ENCODE measurements around the gene MCTP1. TPM values are rescaled to one million over a fixed set of nuclear protein-coding genes. Genes with fewer than 3 reads are reported as not detected.

The MCTP1 gene
- total RNA-seq, 1 experiment from 2014 or later: 2.5 TPM

DNA sequence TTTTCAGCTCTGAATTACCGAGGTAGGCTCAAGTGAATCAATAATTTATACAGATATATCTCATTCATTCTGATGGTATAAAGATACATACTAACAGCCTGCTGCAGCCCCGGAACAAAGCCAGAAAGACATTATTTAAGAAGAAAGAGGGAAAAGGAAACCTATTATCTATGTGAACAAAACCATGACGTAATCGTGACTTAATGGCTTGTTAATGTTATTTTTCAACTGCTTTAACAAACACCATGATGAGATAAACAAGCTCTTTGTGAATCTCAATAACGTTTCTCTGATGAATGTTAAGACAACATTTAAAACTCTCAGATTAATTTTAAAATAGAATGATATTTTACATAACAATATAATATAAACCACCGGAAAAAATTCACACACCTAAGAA is 429.4 kb downstream of the MCTP1 start:
- no peak overlapping the region for H2BK15ac ChIP-seq (ENCODE audit: low read depth, low read length)
- H3K9me3 ChIP-seq (ENCODE audit: control insufficient read depth, low read depth, low read length): no peaks in the 10 kb centered on the region
- H2BK5ac ChIP-seq (ENCODE audit: insufficient read length, low read length): no peak overlapping the region
- no peak overlapping the region for H4K91ac ChIP-seq (ENCODE audit: insufficient read length, low read depth, low read length)
- no peak overlapping the region for H4K8ac ChIP-seq (replicated peaks; ENCODE audit: insufficient read length, low read depth, low read length)
- no peaks in the 10 kb centered on the region for H3K79me1 ChIP-seq (ENCODE audit: insufficient read depth, low read depth, low read length, poor library complexity, severe bottlenecking)
- H3K27ac Mint-ChIP-seq: no peak overlapping the region
- H4K20me1 ChIP-seq (ENCODE audit: control insufficient read depth, insufficient read depth, insufficient read length): no peaks in the 10 kb centered on the region
- no peak overlapping the region for H3K27ac ChIP-seq (ENCODE audit: insufficient read length, low read depth, low read length)
- H3K56ac ChIP-seq (ENCODE audit: insufficient read length, low read depth, low read length): no peak overlapping the region
- H3K27me3 ChIP-seq (ENCODE audit: insufficient read depth, low read length): no peaks in the 10 kb centered on the region
- peaks cover 20 to 22% of the 10 kb centered on the region in 2 experiments for H3K4me1 Mint-ChIP-seq
- H2AK5ac ChIP-seq (ENCODE audit: insufficient read length, low read length): no peak overlapping the region
- H2BK20ac ChIP-seq (ENCODE audit: low read depth, low read length, poor library complexity, severe bottlenecking): no peak overlapping the region
- no peak overlapping the region for H3T11ph ChIP-seq (ENCODE audit: low read length)
- no peak overlapping the region for H2AFZ ChIP-seq (ENCODE audit: low read length)
- no peaks in the 10 kb centered on the region for H3K79me2 ChIP-seq (ENCODE audit: insufficient read depth, low read length)
- H4K5ac ChIP-seq (ENCODE audit: insufficient read length, low read depth, low read length): no peak overlapping the region
- H3K4me2 ChIP-seq (ENCODE audit: insufficient read depth, insufficient read length, low read length): no peak overlapping the region
- H3K9ac ChIP-seq (ENCODE audit: extremely low read depth, insufficient read length, low read length): no peak overlapping the region
- H3K14ac ChIP-seq (ENCODE audit: insufficient read depth, low read length): no peak overlapping the region
- no peak overlapping the region for H3K18ac ChIP-seq (ENCODE audit: insufficient read length, low read depth, low read length)
- DNase-seq: no peak
- H3K4me1 ChIP-seq (ENCODE audit: insufficient read depth, low read length): peaks cover 3% of the 10 kb centered on the region; the same call in 1 of the 2 replicates
- TF ChIP-seq, protein P1, sequence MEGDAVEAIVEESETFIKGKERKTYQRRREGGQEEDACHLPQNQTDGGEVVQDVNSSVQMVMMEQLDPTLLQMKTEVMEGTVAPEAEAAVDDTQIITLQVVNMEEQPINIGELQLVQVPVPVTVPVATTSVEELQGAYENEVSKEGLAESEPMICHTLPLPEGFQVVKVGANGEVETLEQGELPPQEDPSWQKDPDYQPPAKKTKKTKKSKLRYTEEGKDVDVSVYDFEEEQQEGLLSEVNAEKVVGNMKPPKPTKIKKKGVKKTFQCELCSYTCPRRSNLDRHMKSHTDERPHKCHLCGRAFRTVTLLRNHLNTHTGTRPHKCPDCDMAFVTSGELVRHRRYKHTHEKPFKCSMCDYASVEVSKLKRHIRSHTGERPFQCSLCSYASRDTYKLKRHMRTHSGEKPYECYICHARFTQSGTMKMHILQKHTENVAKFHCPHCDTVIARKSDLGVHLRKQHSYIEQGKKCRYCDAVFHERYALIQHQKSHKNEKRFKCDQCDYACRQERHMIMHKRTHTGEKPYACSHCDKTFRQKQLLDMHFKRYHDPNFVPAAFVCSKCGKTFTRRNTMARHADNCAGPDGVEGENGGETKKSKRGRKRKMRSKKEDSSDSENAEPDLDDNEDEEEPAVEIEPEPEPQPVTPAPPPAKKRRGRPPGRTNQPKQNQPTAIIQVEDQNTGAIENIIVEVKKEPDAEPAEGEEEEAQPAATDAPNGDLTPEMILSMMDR (conservative IDR thresholded peaks at IDR 0.05): no peak
- no peak overlapping the region for H3K4me3 Mint-ChIP-seq
- H3K27me3 Mint-ChIP-seq (ENCODE audit: low read depth): no peaks in the 10 kb centered on the region
- no peaks in the 10 kb centered on the region for H3K36me3 Mint-ChIP-seq (ENCODE audit: insufficient read depth in 1 of 3, low read depth in 3 of 3)
- H3K4ac ChIP-seq (ENCODE audit: low read depth, low read length): no peak overlapping the region
- H3K23me2 ChIP-seq (ENCODE audit: insufficient read length, low read depth, low read length, poor library complexity, severe bottlenecking): no peaks in the 10 kb centered on the region
- no peak overlapping the region for H2BK120ac ChIP-seq (ENCODE audit: low read depth, low read length, poor library complexity, severe bottlenecking)
- no peak overlapping the region for H2BK12ac ChIP-seq (ENCODE audit: insufficient read length, low read depth, low read length)
- no peak overlapping the region for H3K23ac ChIP-seq (ENCODE audit: insufficient read length, low read depth, low read length)
- WGBS (ENCODE audit: extremely low coverage, insufficient read length, low lambda C conversion rate): no CpG with 5 or more reads among the region's 6 CpGs
- no peaks in the 10 kb centered on the region for H3K9me3 Mint-ChIP-seq

Measured in H9 (cell line).